ENCODE measurements around the gene BBOF1. TPM values are rescaled to one million over a fixed set of nuclear protein-coding genes. Genes with fewer than 3 reads are reported as not detected.

BBOF1 gene
- total RNA-seq, 1 donor from 2014 or later = 2.8 TPM

- no peak overlapping the region for H3K27ac ChIP-seq
- intact Hi-C loops (cut with DNase I) = no loop called here
- TF ChIP-seq, protein P1, sequence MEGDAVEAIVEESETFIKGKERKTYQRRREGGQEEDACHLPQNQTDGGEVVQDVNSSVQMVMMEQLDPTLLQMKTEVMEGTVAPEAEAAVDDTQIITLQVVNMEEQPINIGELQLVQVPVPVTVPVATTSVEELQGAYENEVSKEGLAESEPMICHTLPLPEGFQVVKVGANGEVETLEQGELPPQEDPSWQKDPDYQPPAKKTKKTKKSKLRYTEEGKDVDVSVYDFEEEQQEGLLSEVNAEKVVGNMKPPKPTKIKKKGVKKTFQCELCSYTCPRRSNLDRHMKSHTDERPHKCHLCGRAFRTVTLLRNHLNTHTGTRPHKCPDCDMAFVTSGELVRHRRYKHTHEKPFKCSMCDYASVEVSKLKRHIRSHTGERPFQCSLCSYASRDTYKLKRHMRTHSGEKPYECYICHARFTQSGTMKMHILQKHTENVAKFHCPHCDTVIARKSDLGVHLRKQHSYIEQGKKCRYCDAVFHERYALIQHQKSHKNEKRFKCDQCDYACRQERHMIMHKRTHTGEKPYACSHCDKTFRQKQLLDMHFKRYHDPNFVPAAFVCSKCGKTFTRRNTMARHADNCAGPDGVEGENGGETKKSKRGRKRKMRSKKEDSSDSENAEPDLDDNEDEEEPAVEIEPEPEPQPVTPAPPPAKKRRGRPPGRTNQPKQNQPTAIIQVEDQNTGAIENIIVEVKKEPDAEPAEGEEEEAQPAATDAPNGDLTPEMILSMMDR (IDR thresholded peaks at IDR 0.05) = no peak
- no peak overlapping the region for H3K4me3 ChIP-seq
- peaks cover 12% of the 10 kb centered on the region for H3K36me3 ChIP-seq
- H3K9me3 ChIP-seq = no peaks in the 10 kb centered on the region
- H3K4me1 ChIP-seq = peaks cover 9% of the 10 kb centered on the region
- H3K27me3 ChIP-seq = no peaks in the 10 kb centered on the region
- ATAC-seq (no peak), DNase-seq (no peak)
These were observed 58.3 kb downstream of the BBOF1 start for GRCh38 chr14:74077401-74077800.

- TF ChIP-seq, protein P1 (IDR thresholded peaks at IDR 0.05) = no peak
- DNase-seq (no peak), ATAC-seq (no peak)
- Histone ChIP-seq H3K36me3 (no peaks in the 10 kb centered on the region), H3K27me3 (no peaks in the 10 kb centered on the region), H3K9me3 (no peaks in the 10 kb centered on the region), H3K4me1 (peaks cover 15% of the 10 kb centered on the region), H3K4me3 (no peak overlapping the region), H3K27ac (no peak overlapping the region)
- intact Hi-C loops (cut with DNase I) = no loop called here
These were observed 61.8 kb downstream of the BBOF1 start for GRCh38 chr14:74080820-74081460.

DNA sequence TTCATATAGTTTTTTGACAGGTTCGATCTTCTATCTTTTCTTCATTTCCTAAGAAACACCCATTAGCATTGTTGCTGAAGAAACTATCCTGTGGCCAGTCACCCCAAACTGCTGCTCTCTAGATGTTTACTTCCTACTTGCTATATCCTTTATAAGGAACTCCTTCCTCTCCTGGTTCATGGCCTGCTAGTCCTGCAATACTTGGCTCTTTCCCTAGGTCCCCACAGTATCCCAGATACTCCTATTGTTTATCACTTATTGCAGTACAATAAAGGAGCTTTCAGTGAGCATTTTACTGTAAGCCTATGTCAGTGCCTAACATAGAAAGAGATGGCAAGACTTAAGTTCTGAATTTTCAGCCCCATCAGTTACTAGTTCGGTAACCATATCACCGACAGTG, 62.3 kb downstream of the BBOF1 start:
- DNase-seq (no peak), ATAC-seq (no peak)
- intact Hi-C loops (cut with DNase I) = no loop called here
- Histone ChIP-seq H3K4me3 (no peak overlapping the region), H3K36me3 (no peaks in the 10 kb centered on the region), H3K4me1 (peaks cover 19% of the 10 kb centered on the region), H3K27ac (no peak overlapping the region), H3K27me3 (no peaks in the 10 kb centered on the region), H3K9me3 (no peaks in the 10 kb centered on the region)
- TF ChIP-seq, protein P1 (IDR thresholded peaks at IDR 0.05) = no peak

DNA sequence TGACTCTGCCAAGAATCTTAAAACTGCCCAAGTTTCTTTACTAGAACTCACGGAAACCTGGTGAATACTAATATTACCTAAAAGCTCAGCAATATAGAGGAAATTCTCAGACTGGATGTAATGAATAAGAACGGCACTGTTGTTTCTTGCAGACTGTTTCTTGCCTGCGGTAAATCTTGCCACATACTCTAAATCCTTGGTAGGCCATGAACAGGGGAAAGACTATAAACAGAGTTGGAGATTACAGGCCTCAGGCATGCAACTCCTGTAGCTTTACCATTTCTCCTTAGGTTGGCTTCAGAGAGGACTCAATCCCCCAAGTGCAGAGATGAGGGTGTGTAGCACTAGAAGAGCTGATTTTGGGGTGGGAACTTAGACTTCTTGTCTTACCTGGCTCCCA, 64.0 kb downstream of the BBOF1 start:
- ATAC-seq = no peak
- Histone ChIP-seq H3K27ac (no peak overlapping the region), H3K9me3 (no peaks in the 10 kb centered on the region), H3K4me1 (peaks cover 19% of the 10 kb centered on the region), H3K27me3 (no peaks in the 10 kb centered on the region), H3K4me3 (peak overlapping the region; percentile 73), H3K36me3 (no peaks in the 10 kb centered on the region)
- TF ChIP-seq, protein P1 (IDR thresholded peaks at IDR 0.05) = no peak
- intact Hi-C loops (cut with DNase I) = no loop called here
- DNase-seq = no peak

- Histone ChIP-seq H3K4me3 (peak overlapping the region; percentile 73), H3K36me3 (no peaks in the 10 kb centered on the region), H3K27me3 (no peaks in the 10 kb centered on the region), H3K9me3 (no peaks in the 10 kb centered on the region), H3K4me1 (peaks cover 19% of the 10 kb centered on the region), H3K27ac (peak overlapping the region; percentile 90)
- no peak for DNase-seq
- intact Hi-C loops (cut with DNase I) = no loop called here
- TF ChIP-seq, protein P1 (IDR thresholded peaks at IDR 0.05) = no peak
- peak; percentile 24 for ATAC-seq
These were observed 64.7 kb downstream of the BBOF1 start for GRCh38 chr14:74083784-74084276.

All from upper lobe of right lung (tissue), 1 donor.